Measurements from ENCODE around the gene TANGO6. TPM values are rescaled to one million over a fixed set of nuclear protein-coding genes. Genes with fewer than 3 reads are reported as not detected.

TANGO6 gene
- polyA plus RNA-seq, 1 donor (not counting 4 experiments of a cell fraction or from before 2014, with no cell fraction given), result 13.1 TPM

DNA sequence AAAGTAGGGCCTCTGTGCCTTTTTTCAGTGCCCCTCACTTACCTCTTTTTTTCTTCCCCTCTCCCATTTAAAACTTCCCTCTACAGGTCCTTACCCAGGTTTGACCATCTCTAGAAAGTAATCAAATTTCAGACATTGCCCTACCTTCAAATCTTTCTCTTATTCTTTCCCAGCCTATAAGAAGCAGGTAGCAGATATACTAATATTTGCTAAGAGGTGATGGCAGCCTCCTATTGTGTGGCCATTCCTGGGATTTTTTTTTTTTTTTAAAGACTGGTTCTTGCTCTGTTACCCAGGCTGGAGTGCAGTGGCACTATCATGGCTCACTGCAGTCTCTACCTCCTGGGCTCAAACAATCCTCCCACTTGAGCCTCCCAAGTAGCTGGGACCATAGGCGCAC lies 151.0 kb downstream of the TANGO6 start:
- Histone ChIP-seq H3K9ac (ENCODE audit: control insufficient read depth, extremely low read depth, insufficient read depth, low read length) (peak overlapping the region; percentile 56), H3K36me3 (ENCODE audit: control insufficient read depth in 2 of 2, extremely low read depth in 1 of 2, insufficient read depth in 2 of 2, low read length in 2 of 2) (no peaks in the 10 kb centered on the region), H3K27me3 (ENCODE audit: control insufficient read depth, extremely low read depth, insufficient read depth, low read length) (no peaks in the 10 kb centered on the region), H3K4me1 (ENCODE audit: control insufficient read depth, extremely low read depth, insufficient read depth, low read length) (peaks cover 80% of the 10 kb centered on the region), H3K4me3 (ENCODE audit: control insufficient read depth in 2 of 3, extremely low read depth in 1 of 3, insufficient read depth in 2 of 3, low read depth in 1 of 3, low read length in 3 of 3) (no peak overlapping the region), H3K9me3 (ENCODE audit: control insufficient read depth, low read depth, low read length) (no peaks in the 10 kb centered on the region), H3K27ac (ENCODE audit: control insufficient read depth, insufficient read depth, low read length) (peak overlapping the region; percentile 80), H3K4me2 (ENCODE audit: control insufficient read depth, extremely low read depth, insufficient read depth, low read depth, low read length) (peak overlapping the region; percentile 77), H2AFZ (ENCODE audit: control insufficient read depth, low read length) (no peak overlapping the region), H3K79me2 (ENCODE audit: control insufficient read depth, insufficient read depth, low read length) (no peaks in the 10 kb centered on the region), H3K9me1 (ENCODE audit: control insufficient read depth, extremely low read depth, insufficient read depth, low read length) (no peaks in the 10 kb centered on the region), H4K20me1 (ENCODE audit: control insufficient read depth, extremely low read depth, insufficient read depth, low read length) (no peaks in the 10 kb centered on the region)
- dilution Hi-C loops (cut with MboI; ENCODE audit: extremely low pct_ligation_motif_present, low sequenced_read_pairs), result no loop called here
- no peak for TF ChIP-seq EZH2 (IDR thresholded peaks at IDR 0.05; ENCODE audit: low read length)
- TF ChIP-seq CTCF (optimal IDR thresholded peaks at IDR 0.05 in 1 of 3, IDR thresholded peaks at IDR 0.05 in 1 of 3, conservative IDR thresholded peaks at IDR 0.05 in 1 of 3; ENCODE audit: extremely low read depth in 1 of 3, insufficient read depth in 2 of 3, low read length in 3 of 3), result no peak
- DNase-seq (ENCODE audit: low read depth, low spot score), result no peak
- FAIRE-seq, result no peak

GRCh38 chr16:68995011-68995504 lies 151.7 kb downstream of the TANGO6 start:
- Histone ChIP-seq H3K9me1 (ENCODE audit: control insufficient read depth, extremely low read depth, insufficient read depth, low read length) (no peaks in the 10 kb centered on the region), H3K36me3 (ENCODE audit: control insufficient read depth in 2 of 2, extremely low read depth in 1 of 2, insufficient read depth in 2 of 2, low read length in 2 of 2) (no peaks in the 10 kb centered on the region), H3K27ac (ENCODE audit: control insufficient read depth, insufficient read depth, low read length) (peak overlapping the region; percentile 80), H3K4me1 (ENCODE audit: control insufficient read depth, extremely low read depth, insufficient read depth, low read length) (peaks cover 80% of the 10 kb centered on the region), H3K27me3 (ENCODE audit: control insufficient read depth, extremely low read depth, insufficient read depth, low read length) (no peaks in the 10 kb centered on the region), H3K79me2 (ENCODE audit: control insufficient read depth, insufficient read depth, low read length) (no peaks in the 10 kb centered on the region), H3K4me2 (ENCODE audit: control insufficient read depth, extremely low read depth, insufficient read depth, low read depth, low read length) (peak overlapping the region; percentile 77), H3K9me3 (ENCODE audit: control insufficient read depth, low read depth, low read length) (no peaks in the 10 kb centered on the region), H3K9ac (ENCODE audit: control insufficient read depth, extremely low read depth, insufficient read depth, low read length) (peak overlapping the region; percentile 4), H3K4me3 (ENCODE audit: control insufficient read depth in 2 of 3, extremely low read depth in 1 of 3, insufficient read depth in 2 of 3, low read depth in 1 of 3, low read length in 3 of 3) (peak overlapping the region in 1 of 3 experiments; percentile 11), H4K20me1 (ENCODE audit: control insufficient read depth, extremely low read depth, insufficient read depth, low read length) (no peaks in the 10 kb centered on the region), H2AFZ (ENCODE audit: control insufficient read depth, low read length) (no peak overlapping the region)
- TF ChIP-seq CTCF (optimal IDR thresholded peaks at IDR 0.05 in 1 of 3, IDR thresholded peaks at IDR 0.05 in 1 of 3, conservative IDR thresholded peaks at IDR 0.05 in 1 of 3; ENCODE audit: extremely low read depth in 1 of 3, insufficient read depth in 2 of 3, low read length in 3 of 3) (peak; percentile 33 to 62 (median 51)), EZH2 (IDR thresholded peaks at IDR 0.05; ENCODE audit: low read length) (no peak)
- FAIRE-seq (peak; percentile 95), DNase-seq (ENCODE audit: low read depth, low spot score) (peak; percentile 91)
- dilution Hi-C loops (cut with MboI; ENCODE audit: extremely low pct_ligation_motif_present, low sequenced_read_pairs), result no loop called here

Measured in keratinocyte (primary cell).